ENCODE results near the gene GREM1.

- TF ChIP-seq CTCF (IDR thresholded peaks at IDR 0.05 in 4 of 5, conservative IDR thresholded peaks at IDR 0.05 in 1 of 5) (no peak), POLR2A (IDR thresholded peaks at IDR 0.05) (no peak)
These were observed 20.9 kb downstream of the GREM1 start for GRCh38 chr15:32738666-32739065.
